ENCODE measurements around the gene MRC2.
A peak's percentile ranks its signal among the peaks of the same experiment; 100 is the strongest.

The MRC2 gene

DNA sequence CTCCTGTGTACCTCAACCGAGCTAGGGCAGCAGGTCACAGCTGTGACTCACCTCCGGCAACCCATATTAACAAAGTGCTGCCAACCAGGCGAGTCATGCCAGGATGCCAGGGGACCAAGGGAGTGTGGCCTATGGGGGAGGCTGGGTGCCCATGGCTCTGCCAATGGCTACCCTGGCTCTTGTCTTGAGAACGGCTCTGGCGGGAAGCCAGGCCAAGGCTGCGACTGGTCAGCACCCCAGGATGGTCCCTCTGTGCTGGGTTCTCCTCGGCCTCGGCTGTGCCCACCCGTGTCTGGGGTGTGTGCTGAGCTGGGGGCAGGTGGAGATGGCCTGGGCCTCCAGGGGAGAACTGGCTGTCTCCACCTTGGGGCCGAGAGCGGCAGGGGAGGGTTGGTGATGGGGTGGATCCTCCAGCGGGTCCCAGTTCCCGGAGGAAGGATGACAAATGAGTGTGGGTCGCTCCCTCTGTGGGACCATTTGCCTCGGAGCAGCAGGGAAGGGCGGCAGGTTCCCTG lies 75.8 kb downstream of the MRC2 start:
- DNase-seq (ENCODE audit: low spot score), result peak; percentile 75

- peak; percentile 67 for DNase-seq (ENCODE audit: low spot score)
Measured at GRCh38 chr17:62703776-62704380, 76.4 kb downstream of the MRC2 start.

GRCh38 chr17:62704381-62704971 lies 77.0 kb downstream of the MRC2 start:
- DNase-seq (ENCODE audit: low spot score), result peak; percentile 7

GRCh38 chr17:62705156-62705777 lies 77.8 kb downstream of the MRC2 start:
- no peak for DNase-seq (ENCODE audit: low spot score)

- DNase-seq (ENCODE audit: low spot score), result no peak
Measured at GRCh38 chr17:62705778-62706597, 78.5 kb downstream of the MRC2 start.

DNA sequence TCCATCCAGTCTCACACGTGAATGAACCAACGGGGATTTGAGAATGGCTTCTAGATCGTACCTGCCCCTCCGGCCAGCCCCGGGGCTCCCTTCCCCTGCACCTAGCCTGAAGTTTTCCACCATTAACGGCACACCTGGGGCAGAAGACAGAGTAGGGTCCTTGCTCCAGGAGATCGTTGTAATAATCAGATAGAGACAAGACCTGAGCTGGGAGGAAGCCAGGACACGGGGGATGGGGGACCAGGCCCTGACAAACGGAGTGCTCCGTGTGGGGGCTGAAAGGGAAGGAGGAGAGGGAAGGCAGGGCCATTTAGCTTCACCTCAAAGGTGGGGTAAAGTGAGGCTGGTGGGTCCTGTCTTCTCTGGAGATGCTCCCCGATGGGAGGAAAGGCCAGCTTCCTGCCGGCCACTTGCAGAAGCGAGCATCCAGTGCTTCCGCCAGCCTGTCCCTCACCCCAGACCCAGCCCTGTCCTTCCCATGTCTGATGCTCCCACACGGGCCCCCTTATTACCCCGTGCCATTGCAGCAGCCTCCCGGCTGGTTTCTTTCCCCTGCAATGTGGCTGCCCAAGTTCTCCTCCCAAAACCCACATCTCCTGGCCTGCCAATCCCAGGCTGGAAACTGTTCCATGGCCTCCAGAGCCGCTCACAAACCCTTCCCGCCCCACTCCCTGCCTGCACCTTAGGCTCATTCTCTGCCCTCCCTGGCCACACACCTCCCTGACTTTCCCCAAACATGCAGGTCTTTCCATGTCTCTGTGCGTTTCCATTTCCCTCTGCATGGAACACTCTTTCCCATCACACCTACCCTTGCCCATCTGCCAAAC lies 79.3 kb downstream of the MRC2 start:
- DNase-seq (ENCODE audit: low spot score), result no peak

DNA sequence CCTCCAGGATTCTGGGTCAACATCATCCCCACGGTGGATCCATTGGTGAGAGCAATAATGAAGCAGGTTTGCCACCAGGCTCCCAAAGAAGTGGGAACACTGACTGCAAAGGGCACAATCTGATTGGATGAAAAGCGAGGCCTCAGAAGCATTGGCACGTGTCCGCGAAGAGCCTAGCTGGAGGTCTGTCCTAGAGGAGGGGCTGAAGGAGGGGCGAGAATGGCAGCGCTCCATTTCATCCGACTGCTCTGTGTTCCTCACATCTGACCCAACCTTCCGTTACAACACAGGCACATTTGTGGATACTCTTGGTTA lies 79.9 kb downstream of the MRC2 start:
- DNase-seq (ENCODE audit: low spot score), result no peak

GRCh38 chr17:62708587-62708986 lies 81.1 kb downstream of the MRC2 start:
- DNase-seq (ENCODE audit: low spot score), result peak; percentile 12

DNA sequence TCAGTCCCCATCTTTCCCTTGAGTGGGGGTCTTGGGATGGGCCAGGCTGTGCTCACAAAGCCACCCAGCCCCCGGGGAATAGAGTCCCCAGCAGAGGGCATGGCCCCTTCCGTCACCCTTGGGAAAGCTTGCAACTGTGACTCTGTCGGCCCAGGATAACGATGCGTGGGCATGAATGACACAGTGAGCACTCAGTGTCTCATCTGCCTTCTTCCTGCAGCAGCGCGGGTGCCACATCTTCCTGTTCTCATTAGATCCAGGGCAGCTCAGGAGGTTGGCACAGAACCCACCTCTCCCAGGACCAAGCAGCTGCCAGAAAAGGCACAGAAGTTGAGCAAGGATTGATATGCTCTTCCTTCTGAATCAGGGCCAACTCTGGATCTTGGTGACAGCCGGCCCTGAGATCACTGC lies 84.7 kb downstream of the MRC2 start:
- DNase-seq (ENCODE audit: low spot score), result peak; percentile 23

- DNase-seq (ENCODE audit: low spot score), result no peak
Measured at GRCh38 chr17:62713086-62713881, 85.8 kb downstream of the MRC2 start.

DNA sequence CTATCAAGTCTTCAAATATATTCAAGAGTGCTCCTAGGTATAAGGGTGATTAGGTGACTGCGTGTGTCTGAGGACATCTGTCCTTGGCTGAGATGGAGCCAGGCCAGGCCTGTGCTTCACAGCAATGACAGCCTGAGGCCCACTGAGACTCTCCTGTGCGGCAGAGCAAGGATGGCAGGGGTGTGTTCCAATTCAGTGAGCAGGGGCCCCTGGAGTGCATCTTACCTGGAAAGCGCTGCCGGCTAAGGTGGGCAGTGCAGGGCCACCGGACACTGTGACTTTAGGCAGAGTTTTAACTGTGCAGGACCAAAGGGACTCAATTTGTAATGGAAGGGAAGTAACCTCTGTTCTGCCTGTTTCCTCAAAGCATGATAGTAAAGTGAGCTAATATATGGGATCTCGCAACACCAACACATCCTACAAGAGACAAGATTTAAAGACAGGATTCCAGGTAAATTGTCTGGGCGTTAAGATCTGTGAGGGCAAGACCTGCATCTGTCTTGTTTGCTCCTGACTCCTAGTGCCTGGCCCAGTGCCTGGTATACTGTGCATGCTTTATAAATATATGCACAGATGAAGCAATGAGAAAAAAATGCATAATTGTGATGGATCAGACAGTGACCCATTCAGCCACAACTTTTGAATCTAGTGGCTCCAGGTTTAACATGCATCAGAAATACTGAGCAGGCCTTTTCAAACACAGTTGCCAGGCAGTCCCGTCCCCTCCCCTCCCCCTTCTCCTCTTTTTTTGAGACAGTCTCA lies 86.7 kb downstream of the MRC2 start:
- no peak for DNase-seq (ENCODE audit: low spot score)

DNA sequence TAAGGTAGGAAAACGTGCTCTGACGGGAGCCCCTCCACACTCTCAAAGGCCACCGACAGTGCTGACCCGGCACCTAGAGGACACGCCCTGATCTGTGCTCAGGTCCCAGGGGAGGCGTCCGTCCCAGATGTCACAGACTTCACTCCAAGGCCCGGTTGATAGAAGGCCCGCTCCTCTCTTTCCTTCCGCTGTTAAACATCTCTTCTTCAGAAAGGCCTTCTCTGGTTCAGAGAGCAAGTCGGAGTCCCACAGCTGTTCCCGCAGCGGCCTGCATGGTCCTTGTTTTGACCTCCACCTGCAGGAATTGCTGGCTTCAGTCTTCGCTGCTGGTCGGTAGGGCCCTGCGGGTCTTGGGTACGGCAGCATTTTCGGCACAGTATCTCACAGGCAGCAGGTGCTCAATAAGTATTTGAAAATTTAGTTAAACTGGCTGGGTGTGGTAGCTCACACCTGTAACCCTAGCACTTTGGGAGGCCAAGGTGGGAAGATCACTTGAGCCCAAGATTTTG lies 88.5 kb downstream of the MRC2 start:
- DNase-seq (ENCODE audit: low spot score), result no peak

DNA sequence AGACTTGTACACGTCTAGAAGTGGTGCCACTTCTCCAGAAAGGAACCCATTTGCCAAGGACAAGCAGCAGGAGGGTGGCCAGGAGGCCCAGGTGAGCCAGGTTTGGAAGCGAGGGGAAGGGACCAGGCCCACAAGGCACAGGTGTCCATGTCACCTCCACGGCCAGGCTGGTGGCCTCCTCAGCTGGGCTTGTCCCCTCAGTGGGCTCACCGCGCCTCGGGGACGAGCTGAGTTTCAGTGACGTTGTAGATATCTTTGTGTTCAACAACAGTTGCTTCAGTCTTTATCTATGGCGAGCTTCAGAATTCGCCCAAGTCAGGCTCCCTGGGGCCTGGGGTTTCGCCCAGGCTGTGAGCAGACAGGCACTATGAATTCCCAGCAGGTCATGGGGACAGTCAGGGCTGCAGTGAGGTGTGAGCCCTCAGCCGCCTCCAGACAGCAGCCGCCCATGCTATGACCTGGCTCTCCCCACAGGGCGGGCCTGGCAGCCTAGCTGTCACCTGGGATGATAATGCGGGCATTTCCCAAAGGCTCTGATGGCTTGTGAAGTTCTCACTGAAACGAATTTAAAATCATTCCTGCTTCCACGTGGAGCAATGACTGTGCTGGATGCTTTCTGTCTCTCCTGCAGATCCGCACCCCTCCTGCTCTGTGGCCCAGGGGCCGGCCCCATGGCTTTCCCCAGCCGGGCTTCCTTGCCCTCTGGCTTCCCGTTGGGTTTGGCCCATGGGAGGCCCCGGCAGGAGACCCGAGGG lies 89.5 kb downstream of the MRC2 start:
- no peak for DNase-seq (ENCODE audit: low spot score)

DNA sequence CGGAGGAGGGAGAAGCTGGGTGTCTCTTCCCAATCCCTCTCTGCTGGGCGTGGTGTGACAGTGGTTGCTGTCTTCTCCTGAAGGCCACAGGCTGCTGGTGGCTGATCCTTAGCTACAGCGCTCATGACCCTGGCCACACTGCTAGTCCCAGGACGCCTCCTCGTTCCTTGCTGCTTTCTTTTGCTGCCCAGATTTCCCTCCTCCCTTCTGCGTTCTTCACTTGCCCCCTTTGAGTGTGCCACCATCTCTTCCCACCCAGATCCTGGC lies 90.1 kb downstream of the MRC2 start:
- DNase-seq (ENCODE audit: low spot score), result no peak

GRCh38 chr17:62717889-62718288 lies 90.4 kb downstream of the MRC2 start:
- DNase-seq (ENCODE audit: low spot score), result no peak

- DNase-seq (ENCODE audit: low spot score), result no peak
Measured at GRCh38 chr17:62718429-62718828, 91.0 kb downstream of the MRC2 start.

DNA sequence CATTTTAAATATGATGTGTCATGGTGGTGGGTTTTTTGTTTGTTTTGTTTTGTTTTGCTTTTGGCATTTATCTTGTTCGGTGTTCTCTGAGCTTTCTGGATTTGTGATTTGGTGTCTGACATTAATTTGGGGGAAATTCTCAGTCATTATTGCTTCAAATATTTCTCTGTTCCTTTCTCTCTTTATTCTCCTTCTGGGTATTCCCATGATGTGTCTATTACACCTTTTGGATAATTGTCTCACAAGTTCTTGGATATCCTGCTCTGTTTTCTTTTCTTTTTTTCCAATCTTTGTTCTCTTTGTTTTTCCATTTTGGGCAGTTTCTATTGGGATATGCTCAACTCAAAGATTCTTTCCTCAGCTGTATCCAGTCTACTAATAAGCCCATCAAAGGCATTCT lies 92.1 kb downstream of the MRC2 start:
- no peak for DNase-seq (ENCODE audit: low spot score)

GRCh38 chr17:62720126-62720850 lies 92.8 kb downstream of the MRC2 start:
- no peak for DNase-seq (ENCODE audit: low spot score)

DNA sequence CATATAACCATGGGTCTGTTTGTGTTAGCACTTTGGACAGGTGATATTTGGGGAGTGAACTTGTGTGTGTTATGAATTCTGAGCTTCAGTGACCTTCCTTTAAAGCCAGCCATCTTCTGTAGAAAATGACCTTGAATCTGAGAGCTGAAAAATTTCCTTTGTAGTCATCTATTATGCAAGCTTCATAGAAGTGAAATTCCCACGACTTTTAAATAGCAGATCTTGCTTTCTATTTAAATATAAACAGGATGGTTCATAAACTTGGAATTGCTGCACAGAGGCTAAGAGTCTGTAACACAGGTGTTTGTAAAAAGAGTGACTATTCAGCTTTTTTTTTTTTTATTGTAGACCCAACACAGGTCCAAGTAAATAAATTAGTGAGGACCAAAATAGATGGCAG lies 95.2 kb downstream of the MRC2 start:
- no peak for DNase-seq (ENCODE audit: low spot score)

Measured in RKO (cell line).